Forelimb muscle (tissue), 1 donor: ENCODE results near the gene SLC6A12. TPM values are rescaled to one million over a fixed set of nuclear protein-coding genes. Genes with fewer than 3 reads are reported as not detected.

ENCODE experiments used
- DNase-seq: peaks from one replicate; pipeline ENCODE4 v3.0.0-alpha.2; 2013; ENCODE audit warnings: low read depth
- polyA plus RNA-seq: library from polyadenylated mRNA; unstranded; fragments of 120-200 nt; gene quantifications from one replicate; pipeline ENCODE4 v1.2.1, GENCODE V29; 2013; ENCODE audit not compliant: insufficient read length

SLC6A12 gene
- polyA plus RNA-seq, 1 donor = 0.90 TPM

DNA sequence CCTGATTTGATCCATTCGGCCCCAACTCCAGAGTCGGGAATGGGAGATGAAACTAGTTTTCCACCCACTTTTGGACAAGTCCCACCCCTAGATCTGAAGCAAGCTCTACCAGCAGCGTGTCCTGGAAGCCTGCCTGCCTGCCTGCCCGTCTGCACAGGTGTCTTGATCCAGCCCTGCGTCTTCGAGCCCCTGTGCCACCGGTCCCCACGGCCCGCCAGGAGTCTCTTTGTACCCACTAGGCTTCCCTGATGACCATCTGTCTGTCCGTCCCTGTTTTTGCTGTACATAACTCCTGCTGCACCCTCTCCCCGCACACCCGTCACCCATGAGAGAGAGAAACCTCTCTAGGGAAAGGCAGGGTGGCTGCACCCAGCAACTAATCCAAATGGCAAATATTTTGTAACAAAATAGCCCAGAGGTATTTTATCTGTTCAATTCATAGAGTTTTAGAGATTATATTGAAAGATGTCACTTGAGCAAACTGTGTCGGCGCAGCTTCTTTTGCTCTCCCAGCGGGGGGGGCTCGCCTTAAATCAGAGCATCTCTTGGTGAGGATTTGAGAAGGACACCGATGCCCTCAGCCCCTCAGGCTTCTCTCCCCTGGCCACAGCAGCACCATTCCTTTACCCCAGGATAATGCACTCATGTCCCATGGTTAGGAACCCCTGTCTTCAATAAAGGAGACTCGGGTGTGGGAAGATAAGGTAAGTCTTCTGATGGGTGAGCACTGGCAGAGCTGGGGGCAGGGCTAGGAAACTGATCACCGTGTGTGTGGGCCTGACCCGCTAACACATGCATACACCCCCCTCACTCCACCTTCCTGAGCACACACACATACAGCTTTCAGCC, 35.8 kb downstream of the SLC6A12 start:
- no peak for DNase-seq

DNA sequence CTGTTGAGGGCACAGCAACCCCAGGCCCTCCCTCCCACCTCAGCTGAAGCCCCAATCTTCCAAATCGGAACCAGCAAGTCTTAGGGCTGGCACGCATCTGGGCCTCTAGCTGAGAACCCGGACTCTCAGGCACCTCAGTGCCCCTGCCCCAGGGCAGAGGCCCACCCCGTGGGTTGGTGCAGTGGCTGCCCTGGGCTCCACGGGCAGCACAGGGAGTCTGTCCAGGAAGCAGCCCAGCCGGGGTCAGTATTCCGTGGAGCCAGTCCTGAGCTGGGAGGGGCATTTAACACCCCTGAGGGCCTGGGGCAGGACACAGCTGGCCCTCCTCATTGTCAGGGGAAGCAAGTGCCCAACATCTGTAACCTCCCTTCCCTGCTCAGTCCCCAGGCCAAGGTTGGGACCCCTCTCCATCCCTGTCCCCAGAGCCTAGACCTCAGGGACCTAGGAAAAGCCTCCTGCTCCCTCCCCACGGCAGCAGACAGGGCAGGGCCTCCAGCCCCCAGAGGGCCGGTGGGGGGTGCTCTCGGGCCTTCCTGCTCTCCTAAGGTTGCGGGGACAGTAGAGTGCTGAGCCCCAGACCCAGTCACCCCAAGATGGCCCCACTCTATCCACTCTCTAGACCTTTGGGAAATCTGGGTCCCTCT, 36.5 kb downstream of the SLC6A12 start:
- DNase-seq = no peak

DNA sequence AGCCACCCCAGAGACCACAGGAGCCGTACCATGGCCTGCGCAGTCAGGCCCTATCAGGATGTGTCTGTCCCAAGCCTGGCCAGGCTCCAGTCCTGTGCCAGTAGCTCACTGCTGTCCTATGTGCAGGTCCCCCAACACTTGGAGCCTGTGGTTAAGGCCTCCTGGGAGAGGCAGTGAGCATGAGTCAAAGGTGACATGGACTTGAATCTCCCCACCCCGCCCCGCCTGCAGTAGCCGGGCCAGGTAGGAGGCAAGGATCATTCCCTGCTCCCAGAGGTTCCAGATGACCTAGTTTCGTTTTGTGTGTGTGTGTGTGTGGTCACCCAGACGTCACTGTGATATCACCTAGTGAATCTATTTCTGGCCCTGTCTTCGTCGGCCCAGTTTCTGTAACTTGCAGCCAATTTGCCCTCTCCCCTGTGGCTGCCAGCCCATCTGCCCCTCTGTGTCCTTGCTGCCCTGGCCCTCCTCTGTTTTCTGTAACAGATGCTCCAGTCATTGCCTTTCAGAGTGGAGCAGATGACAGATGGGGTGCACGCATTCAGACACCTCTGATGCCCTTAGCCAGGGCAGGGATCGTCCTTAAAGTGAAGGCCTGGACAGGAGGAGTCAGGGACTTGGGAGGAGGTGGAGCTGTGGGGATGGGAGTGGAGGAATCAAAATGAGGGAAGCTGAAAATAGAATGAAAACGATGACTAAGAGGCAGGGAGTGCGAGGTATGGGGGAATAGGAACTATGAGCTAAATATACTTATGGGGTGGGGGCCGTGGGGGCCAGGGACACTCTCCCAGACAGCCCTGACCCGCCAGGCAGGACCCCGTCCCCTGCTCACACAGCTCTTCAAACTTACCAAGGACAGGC, 37.4 kb downstream of the SLC6A12 start:
- no peak for DNase-seq

DNA sequence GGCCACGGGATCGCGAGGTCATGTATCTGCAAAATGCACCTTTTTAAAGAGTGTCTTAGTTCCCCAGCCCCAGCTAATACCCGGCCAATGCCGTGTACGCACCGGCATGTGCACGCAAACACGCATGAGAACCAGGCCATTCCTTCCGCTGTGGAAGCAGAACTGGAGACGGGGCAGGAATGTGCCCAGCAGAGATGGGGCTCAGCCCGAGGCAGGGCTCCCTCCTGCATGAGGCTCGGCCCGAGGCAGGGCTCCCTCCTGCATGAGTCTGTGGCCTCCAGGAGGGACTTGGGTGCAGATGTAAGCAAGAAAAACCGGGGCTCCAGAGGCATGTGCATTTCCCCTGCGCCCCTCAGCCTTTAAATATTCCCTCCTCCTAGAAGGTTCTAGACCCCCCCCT, 38.2 kb downstream of the SLC6A12 start:
- no peak for DNase-seq

DNA sequence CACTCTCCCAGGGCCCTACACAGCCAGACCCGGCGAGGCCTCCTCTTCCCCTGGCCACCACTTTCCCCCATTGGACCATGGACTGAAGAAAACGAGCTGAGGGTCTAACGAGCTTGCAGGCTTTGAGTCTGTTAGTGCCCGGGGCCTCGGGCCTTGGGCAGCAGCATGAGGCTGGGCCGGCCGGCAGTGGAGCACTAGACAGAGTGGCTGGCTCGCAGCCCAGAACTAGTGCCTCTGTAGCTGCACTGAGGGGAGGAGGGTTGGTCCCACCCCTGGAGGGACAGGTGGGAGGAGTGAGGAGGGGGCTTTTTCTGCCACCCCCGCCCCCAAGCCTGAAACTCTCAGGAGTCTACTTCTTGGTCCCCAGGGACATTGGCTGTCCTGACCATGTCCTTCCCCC, 38.7 kb downstream of the SLC6A12 start:
- no peak for DNase-seq

DNA sequence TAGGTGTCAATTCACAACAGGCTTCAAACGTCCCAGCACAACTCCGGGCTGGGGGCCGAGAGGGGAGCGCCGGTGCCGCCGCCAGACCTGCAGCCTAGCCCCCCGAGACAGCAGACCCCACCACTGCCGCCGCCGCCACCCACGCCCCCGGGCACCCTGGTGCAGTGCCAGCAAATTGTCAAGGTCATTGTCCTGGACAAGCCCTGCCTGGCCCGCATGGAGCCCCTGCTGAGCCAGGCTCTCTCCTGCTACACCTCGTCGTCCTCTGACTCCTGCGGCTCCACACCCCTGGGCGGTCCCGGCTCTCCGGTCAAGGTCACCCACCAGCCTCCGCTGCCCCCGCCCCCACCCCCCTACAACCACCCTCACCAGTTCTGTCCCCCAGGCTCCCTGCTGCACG, 39.4 kb downstream of the SLC6A12 start:
- no peak for DNase-seq

DNA sequence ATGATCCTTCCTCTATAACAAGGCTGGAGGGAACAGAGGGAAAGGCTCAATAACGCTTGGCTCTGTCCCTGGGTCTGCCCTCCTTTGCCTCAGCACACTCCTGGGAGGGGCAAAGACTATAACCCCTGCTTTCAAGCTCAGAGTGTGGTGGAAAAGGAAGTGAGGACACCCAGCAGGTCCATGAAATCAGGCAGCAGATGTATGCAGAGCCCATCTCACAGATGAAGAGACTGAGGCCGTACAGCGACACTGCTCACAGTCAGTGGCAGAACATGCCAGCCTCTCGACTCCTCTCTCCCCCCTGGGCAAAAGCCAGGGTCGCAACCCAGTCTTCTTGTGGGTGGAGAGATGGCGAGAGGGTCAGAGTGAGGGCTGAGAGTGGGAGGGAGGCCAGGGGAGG, 39.8 kb downstream of the SLC6A12 start:
- DNase-seq = no peak

DNA sequence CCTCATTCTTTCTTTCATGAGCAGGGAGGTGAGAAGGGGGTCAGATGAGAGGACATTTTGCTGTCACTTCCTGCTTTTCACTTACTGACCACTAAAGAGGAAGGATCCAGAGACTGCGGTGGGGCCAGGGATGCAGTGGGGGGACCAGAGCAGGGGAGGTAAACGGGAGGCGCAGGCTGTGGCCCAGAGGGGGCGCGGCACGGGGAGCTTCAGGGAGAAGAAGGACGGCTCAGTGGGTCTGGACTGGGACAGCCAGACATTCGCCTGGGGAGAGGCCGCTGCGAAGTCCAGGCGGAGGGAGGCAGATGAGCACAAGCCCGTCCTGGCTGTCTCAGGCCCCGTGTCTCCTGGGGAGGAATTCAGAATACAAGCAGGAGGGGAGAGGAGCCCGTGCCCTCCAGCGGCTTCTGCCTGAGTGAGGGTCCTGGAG, 41.2 kb downstream of the SLC6A12 start:
- no peak for DNase-seq

DNA sequence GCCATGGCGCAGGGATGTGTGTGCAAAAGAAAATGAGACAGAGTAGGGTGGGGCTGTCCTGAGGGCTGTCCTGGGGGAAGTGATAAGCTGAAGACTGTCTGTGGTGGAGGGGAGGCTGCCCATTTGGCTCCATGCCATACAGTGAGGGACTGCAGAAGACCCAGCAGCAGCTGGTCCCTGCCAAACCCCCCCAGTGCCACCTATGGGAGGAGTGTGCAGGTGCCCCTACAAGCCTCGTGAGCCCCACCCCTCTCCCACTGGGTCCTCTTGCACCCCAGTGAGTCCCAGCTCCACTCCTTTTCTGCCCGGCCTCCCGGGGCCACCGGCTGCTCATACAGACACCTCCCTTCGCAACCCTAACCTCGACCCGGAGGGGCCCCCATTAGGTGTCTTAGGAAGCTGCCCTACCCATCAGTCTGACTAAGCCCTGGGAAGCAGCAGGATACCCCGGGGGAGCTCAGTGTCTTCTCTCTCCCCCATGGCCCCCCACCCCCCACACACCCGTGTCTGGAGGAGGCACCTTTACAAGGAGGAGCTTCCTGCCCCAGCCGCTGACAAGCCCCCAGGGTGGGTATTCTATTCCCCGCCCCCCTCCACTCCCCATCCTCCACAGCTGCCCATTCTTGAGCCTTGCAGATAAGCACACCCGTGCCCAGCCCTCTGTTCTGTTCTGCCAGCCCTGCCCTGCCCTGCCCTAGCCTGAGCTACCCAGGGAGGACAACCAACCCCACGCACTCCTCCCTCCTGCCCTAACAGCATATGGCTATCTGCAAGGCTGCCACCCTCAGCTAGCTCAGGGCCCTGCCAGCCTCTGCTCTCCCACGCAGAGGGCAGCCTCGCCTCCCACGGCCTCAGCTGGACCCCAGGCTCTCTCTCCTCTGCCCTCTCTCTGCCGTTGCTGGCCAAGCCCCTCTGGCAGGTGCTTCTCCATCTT, 41.9 kb downstream of the SLC6A12 start:
- no peak for DNase-seq

DNA sequence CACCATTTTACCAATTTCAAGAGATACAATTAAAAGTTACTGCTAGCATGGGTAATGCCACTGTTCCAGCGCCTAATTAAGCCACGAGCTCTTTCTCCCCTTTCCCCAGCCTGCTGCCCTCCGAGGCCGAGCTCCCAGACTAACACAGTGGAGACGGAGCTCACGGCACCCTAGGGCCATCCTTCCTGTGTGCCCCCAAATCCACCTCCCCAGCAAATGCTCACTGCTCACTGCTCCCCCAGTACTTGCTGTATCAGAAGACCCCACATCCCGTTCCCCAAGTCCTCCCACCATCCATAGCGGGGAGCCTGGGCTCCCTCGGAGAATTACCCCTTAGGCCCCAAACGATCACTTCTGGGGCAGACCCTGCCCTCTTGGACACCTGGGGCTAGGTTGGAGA, 42.7 kb downstream of the SLC6A12 start:
- DNase-seq = no peak

DNA sequence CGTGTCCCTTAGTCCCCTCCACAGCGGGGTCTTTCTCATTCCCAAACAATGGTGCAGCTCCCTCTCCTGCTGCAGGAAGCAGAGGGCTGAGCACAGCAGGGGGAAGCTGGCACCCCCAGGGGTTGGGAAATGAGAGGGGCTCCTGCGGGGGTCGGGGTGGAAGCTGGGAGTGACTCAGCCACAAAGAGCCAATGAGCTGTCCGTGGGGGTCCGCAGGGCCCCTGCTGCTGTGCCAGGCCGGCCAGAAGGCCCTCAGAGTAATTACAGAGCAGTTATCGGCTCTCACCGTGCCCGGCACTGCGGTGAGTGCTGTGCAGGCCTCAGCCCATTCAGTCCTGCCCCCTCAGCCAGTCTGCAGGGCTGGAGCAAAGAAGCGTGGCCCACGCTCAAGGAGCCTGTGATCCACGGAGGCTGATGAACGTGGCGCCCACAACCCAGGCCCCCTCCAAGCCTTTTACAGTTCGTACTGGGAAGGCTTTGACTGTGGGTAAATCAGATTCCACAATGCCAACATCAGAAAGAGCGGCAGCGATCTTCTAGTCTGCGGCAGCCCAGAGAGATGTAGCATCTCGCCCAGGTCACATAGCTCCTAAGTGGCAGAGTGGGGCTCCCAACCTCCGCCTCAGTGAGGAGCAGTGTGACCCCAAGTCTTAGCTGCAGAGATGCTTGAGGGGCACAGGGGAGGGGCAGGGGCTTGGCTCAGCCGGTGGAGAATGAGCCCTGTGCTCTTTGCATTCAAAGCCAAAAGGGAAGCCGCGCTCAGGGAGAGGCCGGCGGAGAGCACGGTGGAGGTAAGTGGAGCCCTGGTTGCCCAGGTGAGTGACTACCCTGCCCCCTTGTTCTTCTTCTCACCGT, 43.4 kb downstream of the SLC6A12 start:
- no peak for DNase-seq

DNA sequence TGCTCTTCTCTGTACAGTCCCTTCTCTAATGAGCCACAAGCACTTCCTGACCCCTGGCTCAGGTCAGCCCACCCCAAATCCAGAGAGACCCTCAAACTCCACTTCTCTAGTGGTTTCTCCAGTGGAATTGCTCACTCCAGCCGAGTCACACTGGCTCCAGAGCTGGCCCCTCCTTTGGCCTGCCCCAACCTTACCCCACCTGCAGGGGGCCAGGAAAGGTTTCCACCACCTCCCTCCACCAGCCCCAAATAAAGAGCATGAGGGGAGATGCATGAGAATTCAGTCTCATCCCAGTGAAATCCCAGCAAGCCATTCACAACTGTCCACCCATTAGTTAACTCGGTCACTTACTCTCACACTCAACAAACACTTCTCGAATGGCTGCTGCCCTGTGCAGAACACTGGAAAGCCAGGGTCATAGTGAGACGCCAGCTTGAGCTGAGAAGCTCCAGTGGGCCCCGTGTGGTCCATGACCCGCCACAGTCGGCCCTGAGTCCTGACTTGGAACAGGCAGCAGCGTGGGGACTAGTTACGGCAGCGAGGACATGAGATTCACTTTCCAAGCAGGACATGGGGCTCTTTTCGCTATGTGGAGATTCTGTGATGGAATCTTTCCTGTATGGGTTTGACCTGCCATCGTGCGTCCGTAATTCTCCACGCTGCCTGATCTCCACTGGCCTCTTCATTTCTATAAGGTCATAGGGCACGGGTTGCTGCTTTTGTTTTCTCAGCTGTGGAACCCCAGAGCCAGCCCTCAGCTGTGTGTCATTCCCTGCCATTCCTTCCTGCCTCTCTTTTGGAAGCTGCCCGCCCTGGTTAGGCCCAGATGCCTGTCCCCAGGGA, 44.2 kb downstream of the SLC6A12 start:
- DNase-seq = no peak

DNA sequence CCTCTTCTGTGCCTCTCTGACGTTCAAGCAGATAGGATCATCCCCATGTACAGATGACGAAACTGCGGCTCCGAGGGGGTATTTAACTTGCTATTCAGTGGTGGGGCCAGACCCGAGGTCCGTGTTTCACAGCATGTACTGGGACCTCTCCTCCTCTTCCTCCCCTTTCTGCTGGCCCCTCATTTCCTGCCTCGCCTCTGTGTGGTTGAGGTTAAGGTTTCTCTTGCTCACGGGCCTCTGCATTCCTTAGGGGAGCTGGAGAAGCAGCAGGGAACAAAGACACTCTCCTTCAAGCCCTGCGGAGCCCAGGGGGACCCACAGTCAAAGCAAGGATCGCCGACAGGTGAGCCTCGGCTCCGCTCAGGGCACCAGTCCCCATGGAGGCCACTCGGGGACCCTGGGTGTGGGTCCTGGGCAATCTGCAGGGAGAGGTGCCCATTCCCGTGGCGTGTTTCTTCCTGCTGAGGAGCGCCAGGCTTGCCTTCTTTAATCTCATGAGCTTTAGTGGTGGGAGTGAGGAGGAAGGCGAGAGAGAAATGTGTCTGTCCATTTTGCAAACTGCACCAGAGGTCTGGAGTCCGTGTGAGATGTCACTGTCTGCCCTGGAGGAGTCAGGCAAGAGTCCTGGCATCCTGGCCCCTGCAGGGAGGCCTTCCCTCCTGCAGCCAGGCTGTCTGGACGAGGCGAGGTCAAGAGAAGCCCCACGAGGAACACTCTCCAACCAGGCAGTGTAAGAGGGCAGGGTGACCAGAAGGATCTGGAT, 45.0 kb downstream of the SLC6A12 start:
- no peak for DNase-seq

DNA sequence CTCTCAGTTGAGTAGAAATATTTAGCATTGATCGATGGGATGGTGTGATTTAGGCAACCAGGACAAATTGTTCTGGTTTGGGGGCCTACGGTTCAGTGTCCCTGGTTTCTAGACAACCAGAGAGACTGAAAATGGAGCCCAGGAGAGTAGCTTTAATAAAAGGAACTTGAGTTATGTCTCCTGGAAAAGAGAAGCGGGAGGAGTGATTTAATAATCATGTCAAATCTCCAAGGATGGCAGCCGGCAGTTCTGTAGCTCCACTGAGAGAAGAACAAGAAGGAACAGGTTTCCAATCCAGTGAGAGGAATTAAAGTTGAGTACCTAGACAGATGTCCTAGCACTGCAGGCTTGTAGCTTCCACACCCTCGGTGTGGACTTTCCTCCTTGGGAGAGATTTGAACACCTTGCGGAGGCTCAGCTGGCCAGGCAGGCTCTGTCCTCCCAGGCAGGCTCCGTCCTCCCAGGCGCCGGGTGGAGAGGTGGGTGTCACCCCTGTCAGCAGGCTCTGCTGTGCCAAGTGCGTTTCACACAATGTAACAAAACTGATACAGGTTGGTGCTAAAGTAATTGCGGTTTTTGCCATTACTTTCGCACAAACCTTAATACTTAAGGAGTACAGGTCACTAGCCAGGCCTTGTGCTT, 45.9 kb downstream of the SLC6A12 start:
- no peak for DNase-seq

DNA sequence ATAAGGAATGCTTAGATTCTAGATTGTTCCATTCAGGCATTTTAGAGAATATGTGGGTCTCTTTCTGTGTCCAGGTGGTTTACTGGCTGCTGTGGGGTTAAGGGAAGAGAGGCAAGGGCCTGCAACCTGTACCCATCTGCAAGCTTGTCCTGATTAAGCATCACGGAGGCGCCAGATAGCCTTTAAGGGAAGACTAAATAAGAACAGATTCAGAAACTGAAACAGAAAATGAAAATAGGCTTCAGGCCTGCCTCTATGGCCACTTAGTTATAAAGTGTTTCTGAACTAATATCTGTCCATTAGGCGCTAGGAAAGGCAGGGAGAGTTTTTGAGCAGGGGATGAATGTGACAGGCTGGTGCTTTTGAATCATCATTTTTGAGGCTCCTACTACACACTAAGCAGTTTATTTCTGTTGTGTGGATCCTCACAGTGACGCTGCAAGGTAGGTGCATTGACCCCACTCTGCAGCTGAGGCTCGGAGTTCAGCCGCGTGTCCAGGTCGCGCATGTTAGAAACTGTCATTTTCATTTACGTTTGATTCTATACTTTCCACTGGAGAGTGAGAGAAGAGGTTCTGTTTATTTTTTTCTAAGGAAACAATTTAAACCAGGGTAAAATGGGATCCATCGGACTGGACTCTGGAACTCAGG, 47.4 kb downstream of the SLC6A12 start:
- no peak for DNase-seq

DNA sequence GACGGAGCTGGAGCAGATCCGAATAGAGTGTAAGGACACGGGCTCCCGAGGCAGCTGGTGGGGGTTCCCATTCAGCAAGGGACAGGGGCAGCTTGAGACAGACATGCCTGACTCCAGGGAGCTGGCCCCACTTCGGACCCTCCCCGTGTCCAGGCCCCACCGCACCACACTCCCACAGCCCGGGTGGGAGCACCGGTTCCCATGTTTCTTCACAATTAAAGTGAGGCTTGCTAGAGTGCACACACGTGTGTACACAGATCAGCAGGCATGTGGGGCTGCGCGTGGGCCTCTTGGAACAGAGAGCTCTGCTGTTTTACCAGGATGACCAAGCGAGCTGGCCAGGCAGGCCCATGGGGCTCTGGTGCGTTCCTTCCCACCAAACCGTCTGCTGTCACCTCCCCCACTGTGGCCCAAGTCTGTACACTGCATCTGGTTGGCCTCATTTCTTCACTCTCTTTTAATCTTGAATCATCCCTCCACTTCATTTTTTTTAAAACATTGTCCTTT, 48.0 kb downstream of the SLC6A12 start:
- no peak for DNase-seq

DNA sequence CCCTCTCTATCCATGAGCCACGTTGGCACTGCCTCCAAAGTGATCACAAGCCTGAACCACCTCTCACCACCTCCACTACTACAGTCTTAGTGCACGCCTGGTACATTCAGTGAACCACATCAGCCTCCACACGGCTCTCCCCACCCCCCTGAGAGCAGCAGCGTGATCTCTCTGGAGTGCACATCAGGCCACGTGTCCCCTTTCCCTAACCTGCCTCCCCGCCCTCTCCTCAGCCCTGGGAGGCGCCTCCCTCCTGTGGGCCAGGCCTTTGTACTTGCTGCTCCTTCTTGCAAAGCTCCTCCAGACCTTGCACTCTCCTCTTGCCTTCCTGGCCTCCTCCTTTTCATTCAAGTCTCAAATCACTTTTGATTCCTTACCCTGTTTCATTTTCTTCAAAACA, 49.8 kb downstream of the SLC6A12 start:
- DNase-seq = no peak
